Retina (tissue), 1 donor: ENCODE measurements around the gene ADARB2.
A peak's percentile ranks its signal among the peaks of the same experiment; 100 is the strongest.

ENCODE experiments used
- DNase-seq: peaks from one replicate; pipeline ENCODE4 v3.0.0-alpha.2; 2016

Gene ADARB2

GRCh38 chr10:1581189-1581588, 156.1 kb downstream of the ADARB2 start:
- no peak for DNase-seq

GRCh38 chr10:1579671-1580070, 157.7 kb downstream of the ADARB2 start:
- no peak for DNase-seq

GRCh38 chr10:1579141-1579491, 158.2 kb downstream of the ADARB2 start:
- no peak for DNase-seq

- DNase-seq = no peak
Measured at GRCh38 chr10:1578392-1579140, 158.8 kb downstream of the ADARB2 start.

GRCh38 chr10:1577945-1578344, 159.4 kb downstream of the ADARB2 start:
- DNase-seq = no peak

GRCh38 chr10:1577373-1577770, 160.0 kb downstream of the ADARB2 start:
- DNase-seq = no peak

- DNase-seq = no peak
Measured at GRCh38 chr10:1576467-1577372, 160.6 kb downstream of the ADARB2 start.

- DNase-seq = no peak
Measured at GRCh38 chr10:1575481-1576244, 161.7 kb downstream of the ADARB2 start.

GRCh38 chr10:1574719-1575118, 162.6 kb downstream of the ADARB2 start:
- DNase-seq = no peak

GRCh38 chr10:1573981-1574380, 163.3 kb downstream of the ADARB2 start:
- DNase-seq = no peak

GRCh38 chr10:1573334-1573969, 163.9 kb downstream of the ADARB2 start:
- no peak for DNase-seq

GRCh38 chr10:1572519-1573333, 164.6 kb downstream of the ADARB2 start:
- peak; percentile 60 for DNase-seq

GRCh38 chr10:1571587-1572237, 165.6 kb downstream of the ADARB2 start:
- peak; percentile 50 for DNase-seq

GRCh38 chr10:1570416-1571051, 166.8 kb downstream of the ADARB2 start:
- DNase-seq = no peak

GRCh38 chr10:1569208-1569607, 168.1 kb downstream of the ADARB2 start:
- DNase-seq = no peak

- DNase-seq = no peak
Measured at GRCh38 chr10:1567742-1568495, 169.4 kb downstream of the ADARB2 start.

- no peak for DNase-seq
Measured at GRCh38 chr10:1567152-1567551, 170.2 kb downstream of the ADARB2 start.

GRCh38 chr10:1564791-1565190, 172.5 kb downstream of the ADARB2 start:
- DNase-seq = no peak

- DNase-seq = no peak
Measured at GRCh38 chr10:1563028-1563427, 174.3 kb downstream of the ADARB2 start.

GRCh38 chr10:1561731-1562337, 175.5 kb downstream of the ADARB2 start:
- no peak for DNase-seq
